HTR-8/SVneo (cell line): ENCODE results near the gene SLC6A5.

Source experiments
- DNase-seq: peaks from one replicate; pipeline ENCODE4 v3.0.0; 2011; ENCODE audit warnings: low spot score, mixed read lengths; ENCODE audit not compliant: insufficient read length
- FAIRE-seq: peaks from 2 replicates; lab custom pipeline; 2011; peaks lifted over from hg19 to GRCh38; lab: Jason Lieb, UNC

Gene SLC6A5

GRCh38 chr11:20595101-20595500 lies 4.3 kb upstream of the SLC6A5 start:
- FAIRE-seq = no peak
- DNase-seq = no peak

GRCh38 chr11:20596205-20597153 lies 2.9 kb upstream of the SLC6A5 start:
- no peak for FAIRE-seq

GRCh38 chr11:20597154-20597679 lies 2.2 kb upstream of the SLC6A5 start:
- no peak for DNase-seq
- no peak for FAIRE-seq

More at GRCh38 chr11:20596205-20597153, 2.9 kb upstream of the SLC6A5 start:
- no peak for DNase-seq

- FAIRE-seq = no peak
- DNase-seq = no peak
Measured at GRCh38 chr11:20597680-20598484, 1.5 kb upstream of the SLC6A5 start.

- DNase-seq = no peak
- FAIRE-seq = no peak
Measured at GRCh38 chr11:20598492-20598891, 916 bp upstream of the SLC6A5 start.

- FAIRE-seq (no peak), DNase-seq (no peak)
Measured at GRCh38 chr11:20600020-20600346, 575 bp downstream of the SLC6A5 start.

- DNase-seq (no peak), FAIRE-seq (no peak)
Measured at GRCh38 chr11:20600551-20600950, 1.1 kb downstream of the SLC6A5 start.

GRCh38 chr11:20601221-20601914 lies 2.0 kb downstream of the SLC6A5 start:
- FAIRE-seq (no peak), DNase-seq (no peak)

- FAIRE-seq (no peak), DNase-seq (no peak)
Measured at GRCh38 chr11:20604295-20604803, 4.9 kb downstream of the SLC6A5 start.

GRCh38 chr11:20604864-20605601 lies 5.6 kb downstream of the SLC6A5 start:
- DNase-seq = no peak
- no peak for FAIRE-seq

GRCh38 chr11:20605602-20606091 lies 6.2 kb downstream of the SLC6A5 start:
- FAIRE-seq = no peak

GRCh38 chr11:20608934-20609333 lies 9.5 kb downstream of the SLC6A5 start:
- DNase-seq (no peak), FAIRE-seq (no peak)

More at GRCh38 chr11:20605602-20606091, 6.2 kb downstream of the SLC6A5 start:
- no peak for DNase-seq

- FAIRE-seq (peak; percentile 82), DNase-seq (peak; percentile 72)
Measured at GRCh38 chr11:20609727-20610707, 10.6 kb downstream of the SLC6A5 start.

GRCh38 chr11:20610825-20611224 lies 11.4 kb downstream of the SLC6A5 start:
- no peak for FAIRE-seq
- DNase-seq = no peak

- FAIRE-seq (no peak), DNase-seq (no peak)
Measured at GRCh38 chr11:20611445-20611844, 12.0 kb downstream of the SLC6A5 start.

- DNase-seq = no peak
- no peak for FAIRE-seq
Measured at GRCh38 chr11:20611892-20612291, 12.5 kb downstream of the SLC6A5 start.

- FAIRE-seq (no peak), DNase-seq (no peak)
Measured at GRCh38 chr11:20612416-20612815, 13.0 kb downstream of the SLC6A5 start.

GRCh38 chr11:20616920-20617319 lies 17.5 kb downstream of the SLC6A5 start:
- FAIRE-seq (no peak), DNase-seq (no peak)
